ENCODE measurements around the gene RAB9A. TPM values are rescaled to one million over a fixed set of nuclear protein-coding genes. Genes with fewer than 3 reads are reported as not detected.
"Not testable (repeated sequence)": the region's sequence is repeated elsewhere in the genome, so short reads cannot be mapped to it uniquely, and the experiment has no call there.

RAB9A gene
- total RNA-seq, 1 donor from 2014 or later = 28.2 TPM

DNA sequence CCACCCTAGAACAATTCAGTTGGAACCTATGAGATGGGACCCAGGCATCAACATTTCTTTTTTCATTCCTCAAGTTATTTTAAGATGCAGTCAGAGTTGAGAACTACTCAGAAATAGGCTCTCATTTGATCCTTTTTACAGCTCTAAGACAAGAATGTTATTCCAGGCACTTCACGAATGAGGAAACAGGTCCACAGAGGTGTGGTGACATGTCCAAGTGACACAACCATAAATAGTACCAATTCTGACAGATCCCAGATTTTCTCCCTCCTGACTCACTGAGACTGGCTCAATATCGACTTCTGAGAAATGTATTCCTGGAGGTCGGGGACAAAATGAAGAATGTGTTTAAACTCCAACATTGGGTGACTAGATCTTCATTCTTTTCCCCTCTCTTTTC, 24.9 kb upstream of the RAB9A start:
- intact Hi-C loops (cut with DNase I) = no loop called here
- no peak for DNase-seq (ENCODE audit: low spot score)

DNA sequence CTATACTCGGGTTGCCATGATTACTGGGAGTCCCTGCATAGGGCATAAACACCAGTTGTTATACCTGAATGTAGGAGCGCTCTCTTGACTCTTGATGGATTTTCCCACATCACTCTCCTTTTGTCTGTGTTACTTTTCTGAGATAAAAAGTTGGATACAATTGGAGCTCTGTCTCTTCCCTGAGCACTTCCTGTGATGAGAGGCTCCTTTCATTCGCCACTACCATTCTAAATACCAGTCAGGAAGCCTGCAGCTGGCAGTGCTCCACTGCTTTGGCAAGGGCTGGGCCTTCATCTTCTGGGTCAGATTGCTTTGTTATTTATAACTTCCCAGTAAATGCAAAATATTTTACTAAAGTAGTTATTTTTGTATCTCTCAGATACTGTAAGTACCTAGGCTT, 22.1 kb upstream of the RAB9A start:
- DNase-seq (ENCODE audit: low spot score) = no peak
- intact Hi-C loops (cut with DNase I) = loop anchor here (5.0 kb wide), 1 partner anchor 65 kb away; the partner anchor contains the start of genes OFD1 and TRAPPC2

DNA sequence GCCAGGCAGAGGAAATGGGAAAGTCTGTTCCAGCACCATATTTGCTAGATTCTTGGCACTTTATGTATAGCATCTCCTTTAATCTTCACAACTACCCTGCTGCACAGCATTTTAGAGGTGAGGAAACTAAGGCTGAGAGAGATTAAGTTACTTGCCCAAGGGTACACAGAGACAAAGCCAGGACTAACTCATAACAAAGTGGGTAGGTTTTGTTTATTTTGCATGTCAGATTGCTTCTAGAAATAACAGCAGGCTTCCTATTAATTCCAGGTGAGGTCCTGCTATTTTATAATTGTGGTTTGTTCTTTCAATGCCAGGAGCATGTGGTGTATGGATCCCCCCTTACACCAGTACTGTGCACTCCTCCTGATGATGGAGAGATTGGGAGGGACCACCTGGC, 21.0 kb upstream of the RAB9A start:
- intact Hi-C loops (cut with DNase I) = loop anchor here (5.0 kb wide), 1 partner anchor 64 kb away; the partner anchor contains the start of genes OFD1 and TRAPPC2

DNA sequence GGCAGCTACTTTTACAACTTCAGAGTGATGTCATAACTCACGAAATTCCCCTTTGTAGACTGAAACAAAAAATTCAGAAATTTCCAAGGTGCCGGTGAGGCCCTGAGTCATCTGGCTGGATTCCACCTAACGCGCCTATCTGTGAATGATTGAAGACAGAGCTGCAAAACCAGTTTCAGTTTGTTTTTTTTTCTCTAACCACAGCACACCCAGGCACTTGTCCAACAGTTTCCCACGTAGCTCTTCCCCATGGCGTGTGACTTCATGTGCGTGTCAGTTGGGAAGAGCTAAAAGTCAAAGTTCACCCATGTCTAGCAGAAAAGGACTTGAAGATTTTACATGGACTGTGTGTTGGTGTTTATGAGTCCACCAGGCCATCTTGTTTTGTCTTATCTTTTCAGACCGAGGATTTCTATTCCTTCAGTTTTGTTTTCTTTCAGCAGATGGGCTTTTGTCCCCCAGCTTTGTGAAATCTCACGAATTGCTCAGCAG, 19.6 kb upstream of the RAB9A start:
- DNase-seq (ENCODE audit: low spot score) = no peak
- intact Hi-C loops (cut with DNase I) = loop anchor here (5.0 kb wide), 1 partner anchor 63 kb away; the partner anchor contains the start of genes OFD1 and TRAPPC2

More for the DNA sequence above, 21.0 kb upstream of the RAB9A start:
- no peak for DNase-seq (ENCODE audit: low spot score)

DNA sequence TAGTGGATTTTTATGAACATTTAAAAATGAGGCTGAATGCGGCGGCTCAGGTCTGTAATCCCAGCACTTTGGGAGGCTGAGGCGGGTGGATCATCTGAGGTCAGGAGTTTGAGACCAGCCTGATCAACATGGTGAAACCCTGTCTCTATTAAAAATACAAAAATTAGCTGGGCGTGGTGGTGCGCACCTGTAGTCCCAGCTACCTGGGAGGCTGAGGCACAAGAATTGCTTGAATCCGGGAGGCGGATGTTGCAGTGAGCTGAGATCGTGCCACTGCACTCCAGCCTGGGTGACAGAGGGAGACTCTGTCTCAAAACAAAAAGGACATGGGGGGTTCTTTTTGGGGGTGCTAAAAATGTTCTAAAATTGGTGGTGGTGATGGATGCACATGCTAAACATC, 19.2 kb upstream of the RAB9A start:
- DNase-seq (ENCODE audit: low spot score) = not testable (repeated sequence)
- intact Hi-C loops (cut with DNase I) = loop anchor here (5.0 kb wide), 1 partner anchor 63 kb away; the partner anchor contains the start of genes OFD1 and TRAPPC2

DNA sequence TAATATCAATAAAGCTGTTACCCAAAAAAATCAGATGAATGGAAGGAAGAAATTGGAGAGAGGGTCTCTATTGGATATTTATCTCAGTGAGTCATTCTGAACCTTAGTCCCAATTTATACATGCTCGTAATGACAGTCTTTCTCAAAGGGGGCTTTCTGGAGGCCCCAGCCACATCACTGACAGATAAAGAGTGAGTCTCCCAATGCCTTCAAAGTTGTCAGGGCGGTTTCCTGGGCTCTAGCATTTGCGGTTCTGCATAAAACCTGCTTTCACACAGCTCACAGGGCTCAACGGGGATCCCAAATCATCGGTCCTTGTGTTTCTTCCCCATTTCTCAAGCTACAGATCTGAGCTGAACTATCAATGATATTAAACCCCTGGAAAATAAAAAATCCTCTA, 18.7 kb upstream of the RAB9A start:
- intact Hi-C loops (cut with DNase I) = no loop called here
- DNase-seq (ENCODE audit: low spot score) = no peak

DNA sequence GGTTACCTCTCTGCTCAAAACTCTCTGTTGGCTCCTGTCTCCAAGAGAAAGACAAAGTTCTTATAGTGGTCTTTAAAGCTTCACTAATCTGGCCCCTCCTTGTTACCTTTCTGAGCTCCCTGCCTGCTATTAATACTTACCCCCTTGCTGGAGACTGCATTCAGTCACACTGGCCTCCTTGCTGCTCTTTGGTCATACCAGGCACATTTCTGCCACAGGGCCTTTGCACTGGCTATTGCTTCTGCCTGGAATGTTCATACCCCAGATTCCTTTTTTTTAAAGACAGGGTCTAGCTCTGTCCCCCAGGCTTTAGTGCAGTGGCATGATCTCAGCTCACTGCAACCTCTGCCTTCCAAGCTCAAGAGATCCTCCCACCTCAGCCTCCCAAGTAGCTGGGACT, 15.9 kb upstream of the RAB9A start:
- intact Hi-C loops (cut with DNase I) = no loop called here

DNA sequence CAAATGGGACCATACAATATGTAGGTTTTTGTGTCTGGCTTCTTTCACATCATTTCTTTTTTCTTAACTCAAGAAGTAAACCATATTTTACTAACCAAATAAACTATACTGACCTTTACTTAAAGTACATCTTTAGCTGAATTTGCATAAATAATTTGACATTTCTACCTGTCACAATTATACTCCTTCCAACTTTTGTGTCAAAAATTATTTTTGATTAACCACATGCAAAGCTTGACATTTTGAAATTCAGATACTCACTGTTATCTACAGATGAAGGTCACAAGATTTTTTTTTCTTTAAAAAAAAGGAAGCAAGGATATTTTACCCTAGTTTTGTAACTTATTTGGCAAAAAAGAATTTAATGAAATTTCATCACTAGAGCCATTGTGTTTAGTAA, 12.0 kb upstream of the RAB9A start:
- no peak for DNase-seq (ENCODE audit: low spot score)
- intact Hi-C loops (cut with DNase I) = no loop called here

More for the DNA sequence above, 15.9 kb upstream of the RAB9A start:
- no peak for DNase-seq (ENCODE audit: low spot score)

DNA sequence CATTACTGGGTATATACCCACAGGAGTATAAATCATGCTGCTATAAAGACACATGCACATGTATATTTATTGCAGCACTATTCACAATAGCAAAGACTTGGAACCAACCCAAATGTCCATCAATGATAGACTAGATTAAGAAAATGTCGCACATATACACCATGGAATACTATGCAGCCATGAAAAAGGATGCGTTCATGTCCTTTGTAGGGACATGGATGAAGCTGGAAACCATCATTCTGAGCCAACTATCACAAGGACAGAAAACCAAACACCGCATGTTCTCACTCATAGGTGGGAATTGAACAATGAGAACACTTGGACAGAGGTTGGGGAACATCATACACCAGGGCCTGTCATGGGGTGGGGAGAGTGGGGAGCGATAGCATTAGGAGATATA, 9.2 kb upstream of the RAB9A start:
- intact Hi-C loops (cut with DNase I) = not testable (repeated sequence)

DNA sequence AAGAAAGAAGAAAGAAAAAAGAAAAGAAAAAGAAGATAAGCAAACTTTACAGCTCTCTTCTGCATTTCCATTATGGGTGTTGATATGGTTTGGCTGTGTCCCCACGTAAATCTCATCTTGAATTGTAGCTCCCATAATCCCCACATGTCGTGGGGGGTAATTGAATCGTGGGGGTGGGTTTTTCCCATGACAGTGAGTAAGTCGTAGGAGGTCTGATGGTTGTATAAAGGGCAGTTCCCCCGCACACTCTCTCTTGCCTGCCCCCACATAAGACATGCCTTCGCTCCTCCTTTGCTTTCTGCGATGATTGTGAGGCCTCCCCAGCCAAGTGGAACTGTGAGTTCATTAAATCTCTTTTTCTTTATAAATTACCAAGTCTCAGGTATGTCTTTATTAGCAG, 7.3 kb upstream of the RAB9A start:
- intact Hi-C loops (cut with DNase I) = no loop called here
- DNase-seq (ENCODE audit: low spot score) = no peak

More for the DNA sequence above, 9.2 kb upstream of the RAB9A start:
- not testable (repeated sequence) for DNase-seq (ENCODE audit: low spot score)

DNA sequence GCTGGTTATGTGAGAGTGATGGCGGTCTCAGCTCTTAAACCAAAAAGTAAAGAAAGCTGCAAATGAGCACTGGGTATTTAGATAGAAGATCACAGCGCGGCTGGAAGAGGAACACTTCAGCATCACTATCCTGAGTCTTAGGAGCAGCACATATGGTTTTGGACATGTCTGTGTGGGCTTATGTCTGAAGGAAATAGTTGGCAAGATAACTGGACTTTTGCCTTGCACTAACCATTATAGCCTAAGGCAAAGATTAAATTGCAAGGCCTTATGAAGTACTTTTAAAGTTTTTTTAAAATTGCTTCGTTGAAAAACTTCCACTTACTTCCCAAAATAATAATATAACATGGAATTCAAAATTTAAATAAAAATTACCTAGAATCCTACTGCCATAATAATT, 4.6 kb upstream of the RAB9A start:
- intact Hi-C loops (cut with DNase I) = no loop called here
- no peak for DNase-seq (ENCODE audit: low spot score)

DNA sequence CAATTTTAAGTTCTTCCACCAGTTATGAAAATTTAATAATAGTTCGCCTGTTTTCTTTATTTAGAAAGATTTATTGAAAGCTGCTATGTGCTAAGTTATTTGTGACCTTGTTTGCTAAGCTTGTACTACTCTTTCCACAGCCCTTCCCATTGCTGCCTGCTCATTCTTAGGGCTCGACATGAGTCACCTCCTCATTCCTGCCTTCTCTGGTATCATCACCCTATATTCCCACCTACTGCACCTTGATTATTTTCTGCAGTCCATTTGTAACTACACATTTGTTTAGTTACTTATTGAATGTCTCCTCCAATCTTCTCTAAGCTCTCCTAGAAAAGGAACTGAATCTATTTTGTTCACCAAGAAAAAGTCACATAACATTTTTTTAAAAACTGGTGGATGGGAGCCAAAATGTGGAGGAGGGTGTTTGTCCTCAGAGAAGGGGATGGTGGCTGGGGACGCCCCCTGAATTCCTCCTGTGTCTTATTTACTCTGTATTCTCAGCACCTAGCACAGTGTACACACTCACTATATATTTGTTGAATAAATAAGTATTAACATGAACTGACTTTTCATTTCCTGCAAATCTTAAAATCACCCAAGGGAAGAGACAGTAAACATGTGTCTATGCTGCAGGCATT, 3.7 kb upstream of the RAB9A start:
- DNase-seq (ENCODE audit: low spot score) = no peak
- intact Hi-C loops (cut with DNase I) = loop anchor here (5.0 kb wide), 1 partner anchor 33 kb away; the partner anchor contains the start of gene TCEANC

DNA sequence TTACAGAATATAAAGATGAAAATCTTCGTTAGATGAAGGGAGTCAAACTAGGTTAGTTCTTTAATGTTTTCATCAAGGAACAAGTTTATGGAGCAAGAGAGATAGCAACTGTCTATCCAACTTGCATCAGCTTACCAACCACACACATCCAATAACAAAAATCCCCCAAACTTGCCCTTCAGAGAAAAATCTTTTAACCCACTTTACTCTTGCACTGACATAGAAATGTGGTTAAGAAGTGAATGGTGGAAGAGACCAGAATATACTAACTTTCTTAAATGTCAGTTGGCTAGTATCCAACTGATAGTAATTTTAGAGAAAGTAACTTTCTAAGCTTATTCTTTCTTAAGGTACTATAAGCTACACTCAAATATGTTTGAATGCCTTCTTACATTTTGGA, 1.7 kb upstream of the RAB9A start:
- DNase-seq (ENCODE audit: low spot score) = no peak
- intact Hi-C loops (cut with DNase I) = loop anchor here (5.0 kb wide), 1 partner anchor 35 kb away; the partner anchor contains the start of gene TCEANC

DNA sequence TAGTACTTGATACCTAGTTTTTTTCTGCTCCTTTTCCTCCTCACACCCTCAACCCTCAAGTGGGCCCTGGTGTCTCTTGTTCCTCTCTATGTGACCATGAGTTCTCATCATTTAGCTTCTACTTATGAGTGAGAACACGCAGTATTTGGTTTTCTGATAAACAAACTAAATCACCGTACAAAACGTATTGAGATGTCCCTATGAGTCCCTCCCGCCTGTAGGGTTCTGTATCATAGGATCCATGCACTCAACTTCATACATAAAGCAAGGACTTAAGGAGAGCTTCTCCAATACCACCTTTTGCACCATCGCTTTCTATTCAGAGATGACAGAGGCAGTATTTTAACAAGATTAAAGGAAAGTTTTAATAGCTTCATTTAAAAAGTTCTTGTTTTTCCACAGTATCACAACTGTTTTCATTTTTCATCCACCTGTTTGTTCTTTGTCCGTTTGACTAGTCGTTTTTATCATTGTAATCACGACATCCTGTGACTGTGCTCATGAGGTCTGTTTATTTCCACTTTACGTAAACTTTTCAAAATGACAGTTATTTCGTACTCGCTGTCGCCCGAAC, 457 bp upstream of the RAB9A start:
- no peak for DNase-seq (ENCODE audit: low spot score)
- intact Hi-C loops (cut with DNase I) = loop anchor here (5.0 kb wide), 1 partner anchor 36 kb away; the partner anchor contains the start of gene TCEANC

DNA sequence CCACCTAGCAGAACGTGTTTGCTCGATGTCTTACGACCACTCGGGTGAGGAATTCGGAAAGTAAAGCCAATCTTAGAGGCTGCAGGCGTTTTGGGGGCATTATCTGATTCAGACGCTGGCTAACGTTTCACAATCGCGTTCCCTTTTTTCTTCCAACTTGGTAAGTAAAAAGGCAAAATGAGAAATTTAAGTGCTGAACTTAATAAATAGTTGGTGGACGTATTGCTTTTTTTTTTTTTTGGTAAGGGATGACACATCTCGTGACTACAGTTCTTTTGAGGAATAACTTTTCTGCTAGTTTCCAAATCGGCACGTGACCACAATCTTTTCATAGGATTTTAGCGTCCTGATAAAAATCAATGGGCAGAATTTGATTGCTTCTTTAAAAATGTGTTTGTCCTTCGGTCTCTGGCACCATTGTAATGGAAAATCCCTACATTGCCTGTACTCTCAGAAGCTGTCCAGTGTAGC, 848 bp downstream of the RAB9A start:
- no peak for DNase-seq (ENCODE audit: low spot score)
- intact Hi-C loops (cut with DNase I) = loop anchor here (5.0 kb wide), 1 partner anchor 37 kb away; the partner anchor contains the start of gene TCEANC

DNA sequence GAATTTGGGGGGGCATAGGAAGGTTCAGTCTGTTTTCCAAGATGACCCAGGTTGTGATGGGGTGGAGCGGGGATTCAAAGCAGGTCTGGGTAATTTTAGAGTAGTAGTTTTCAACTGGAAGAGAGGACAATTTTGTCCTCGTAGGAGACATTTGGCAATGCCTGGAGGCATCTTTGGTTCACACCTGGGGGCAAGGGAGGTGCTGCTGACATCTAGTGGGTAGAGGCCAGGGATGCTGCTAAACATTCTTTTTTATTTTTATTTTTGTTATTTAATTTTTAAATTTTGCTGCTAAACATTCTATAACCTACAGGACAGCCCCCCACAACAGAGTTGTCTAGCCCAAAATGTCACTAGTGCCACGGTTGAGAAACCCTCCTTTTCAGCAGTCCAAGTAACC, 1.9 kb downstream of the RAB9A start:
- intact Hi-C loops (cut with DNase I) = no loop called here
- DNase-seq (ENCODE audit: low spot score) = no peak

DNA sequence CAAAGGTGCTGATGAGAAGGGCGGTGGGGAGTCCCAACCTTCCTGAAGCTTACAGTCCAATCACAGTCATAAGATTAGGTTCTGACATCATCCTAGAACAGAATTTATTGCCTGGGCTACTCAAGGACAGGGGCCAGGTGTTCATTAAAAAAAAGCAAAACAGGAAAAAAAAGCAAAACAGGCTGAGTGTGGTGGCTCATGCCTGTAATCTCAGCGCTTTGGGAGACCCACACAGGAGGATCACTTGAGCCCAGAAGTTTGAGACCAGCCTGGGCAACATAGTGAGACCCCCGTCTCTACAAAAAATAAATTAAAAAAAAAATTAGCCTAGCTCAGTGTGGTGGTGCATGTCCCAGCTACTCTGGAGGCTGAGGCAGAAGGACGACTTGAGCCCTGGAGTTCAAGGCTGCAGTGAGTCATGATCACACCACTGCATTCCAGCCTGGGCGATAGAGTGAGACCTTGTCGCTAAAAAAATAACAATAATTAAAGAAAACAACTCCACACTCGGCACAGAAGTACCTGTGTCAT, 3.0 kb downstream of the RAB9A start:
- no peak for DNase-seq (ENCODE audit: low spot score)
- intact Hi-C loops (cut with DNase I) = no loop called here

DNA sequence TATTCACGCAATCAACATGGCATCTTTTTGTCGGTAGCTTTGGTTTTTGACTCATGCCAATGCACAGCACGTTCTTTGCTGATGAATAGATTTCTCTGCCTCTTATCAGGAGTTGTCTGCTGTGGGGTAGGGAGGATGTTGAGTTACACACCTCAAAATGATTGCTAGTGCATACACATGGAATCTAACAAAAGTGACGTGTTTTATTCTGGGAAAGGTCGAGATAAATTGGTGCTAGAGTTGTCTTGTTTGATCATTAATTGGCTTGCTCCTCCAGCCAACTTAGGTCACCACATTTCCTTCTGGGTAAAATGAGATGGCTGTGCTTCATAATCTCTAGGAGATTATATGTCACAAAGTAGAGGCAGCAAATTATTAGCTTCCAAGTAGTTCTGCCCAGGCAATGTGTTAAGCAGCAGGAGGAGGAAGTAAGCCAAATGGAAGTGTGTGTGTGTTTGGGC, 3.9 kb downstream of the RAB9A start:
- intact Hi-C loops (cut with DNase I) = no loop called here
- no peak for DNase-seq (ENCODE audit: low spot score)

DNA sequence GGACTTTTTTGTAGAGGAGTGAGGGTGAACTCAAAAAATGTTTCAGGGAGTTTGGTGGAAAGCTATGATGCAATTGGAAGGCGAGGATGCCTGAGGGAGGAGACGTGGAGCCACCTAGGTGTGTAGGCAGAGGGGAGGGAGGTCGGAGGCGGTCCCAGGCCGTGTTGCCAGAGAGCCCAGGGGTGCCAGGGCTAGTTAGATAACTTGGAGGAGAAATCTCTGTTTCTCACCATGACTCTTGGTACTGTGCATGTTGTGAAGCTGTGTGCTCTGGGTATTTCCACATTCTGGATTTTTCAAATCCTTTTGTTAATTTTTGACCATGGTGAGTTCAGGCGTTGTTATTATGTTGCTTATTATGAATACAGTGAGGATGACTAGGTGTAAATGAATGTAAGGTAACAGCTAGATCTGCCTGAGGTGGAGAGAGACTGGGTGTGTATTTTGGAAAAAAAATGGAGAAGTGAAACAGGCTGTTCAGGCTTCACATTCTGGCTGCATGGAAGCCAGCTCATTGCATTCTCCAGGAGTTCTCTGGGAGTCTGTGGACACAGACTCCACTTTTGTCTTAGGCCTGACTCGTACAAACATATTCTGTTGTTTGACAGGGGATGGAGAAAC, 4.5 kb downstream of the RAB9A start:
- intact Hi-C loops (cut with DNase I) = no loop called here

DNA sequence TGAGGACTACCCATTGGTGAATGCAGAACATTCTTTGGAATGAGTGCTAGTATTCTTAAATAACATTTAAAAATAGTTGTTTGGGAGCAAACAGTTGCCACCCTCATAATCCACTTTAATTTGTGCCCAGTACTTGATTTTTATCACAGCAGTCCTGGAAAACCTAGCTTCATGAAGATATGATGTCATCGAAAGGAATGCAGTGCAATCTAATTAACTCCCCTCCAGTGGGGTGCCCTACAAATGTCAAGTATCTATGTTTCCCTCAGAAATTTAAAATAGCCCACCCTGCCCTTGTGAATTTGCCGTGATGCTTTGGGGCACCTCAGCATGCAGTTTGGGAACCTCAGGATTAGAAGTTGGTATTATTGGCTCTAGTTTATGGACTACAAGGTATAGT, 5.4 kb downstream of the RAB9A start:
- intact Hi-C loops (cut with DNase I) = no loop called here
- no peak for DNase-seq (ENCODE audit: low spot score)

More for the DNA sequence above, 4.5 kb downstream of the RAB9A start:
- no peak for DNase-seq (ENCODE audit: low spot score)
